Measurements from ENCODE around the gene NIPAL4. TPM values are rescaled to one million over a fixed set of nuclear protein-coding genes. Genes with fewer than 3 reads are reported as not detected.

NIPAL4 gene
- total RNA-seq, 1 experiment from 2014 or later, result not detected

- H3K27ac ChIP-seq (ENCODE audit: insufficient read length, low read depth, low read length), result no peak overlapping the region
- no peak overlapping the region for H3K56ac ChIP-seq (ENCODE audit: insufficient read length, low read depth, low read length)
- Mint-ChIP-seq H3K4me1 (peaks cover 15 to 26% of the 10 kb centered on the region in 2 experiments), H3K27me3 (ENCODE audit: low read depth) (peaks cover 32% of the 10 kb centered on the region), H3K36me3 (ENCODE audit: insufficient read depth in 1 of 3, low read depth in 3 of 3) (no peaks in the 10 kb centered on the region), H3K9me3 (no peaks in the 10 kb centered on the region), H3K27ac (no peak overlapping the region), H3K4me3 (no peak overlapping the region)
- H3K4me2 ChIP-seq (ENCODE audit: insufficient read depth, insufficient read length, low read length), result no peak overlapping the region
- no peak overlapping the region for H4K5ac ChIP-seq (ENCODE audit: insufficient read length, low read depth, low read length)
- H2BK120ac ChIP-seq (ENCODE audit: low read depth, low read length, poor library complexity, severe bottlenecking), result no peak overlapping the region
- H2BK20ac ChIP-seq (ENCODE audit: low read depth, low read length, poor library complexity, severe bottlenecking), result no peak overlapping the region
- no peak for TF ChIP-seq CTCF (conservative IDR thresholded peaks at IDR 0.05)
- no peak overlapping the region for H2AFZ ChIP-seq (ENCODE audit: low read length)
- H4K8ac ChIP-seq (replicated peaks; ENCODE audit: insufficient read length, low read depth, low read length), result no peak overlapping the region
- H3K23ac ChIP-seq (ENCODE audit: insufficient read length, low read depth, low read length), result no peak overlapping the region
- H2BK15ac ChIP-seq (ENCODE audit: low read depth, low read length), result no peak overlapping the region
- H4K91ac ChIP-seq (ENCODE audit: insufficient read length, low read depth, low read length), result no peak overlapping the region
- H3K4me1 ChIP-seq (ENCODE audit: insufficient read depth, low read length), result no peaks in the 10 kb centered on the region; the same call in 1 of the 2 replicates
- H2BK12ac ChIP-seq (ENCODE audit: insufficient read length, low read depth, low read length), result no peak overlapping the region
- H4K20me1 ChIP-seq (ENCODE audit: control insufficient read depth, insufficient read depth, insufficient read length), result no peaks in the 10 kb centered on the region
- no peak overlapping the region for H3T11ph ChIP-seq (ENCODE audit: low read length)
- H3K18ac ChIP-seq (ENCODE audit: insufficient read length, low read depth, low read length), result no peak overlapping the region
- no peak overlapping the region for H2AK5ac ChIP-seq (ENCODE audit: insufficient read length, low read length)
- H3K79me1 ChIP-seq (ENCODE audit: insufficient read depth, low read depth, low read length, poor library complexity, severe bottlenecking), result no peaks in the 10 kb centered on the region
- peaks cover 10% of the 10 kb centered on the region for H3K27me3 ChIP-seq (ENCODE audit: insufficient read depth, low read length)
- H3K4ac ChIP-seq (ENCODE audit: low read depth, low read length), result no peak overlapping the region
- H3K9ac ChIP-seq (ENCODE audit: extremely low read depth, insufficient read length, low read length), result no peak overlapping the region
- H2BK5ac ChIP-seq (ENCODE audit: insufficient read length, low read length), result no peak overlapping the region
- no peak overlapping the region for H3K14ac ChIP-seq (ENCODE audit: insufficient read depth, low read length)
- peak; percentile 20 for DNase-seq
- no CpG with 5 or more reads among the region's 5 CpGs for WGBS (ENCODE audit: extremely low coverage, insufficient read length, low lambda C conversion rate)
- H3K23me2 ChIP-seq (ENCODE audit: insufficient read length, low read depth, low read length, poor library complexity, severe bottlenecking), result peaks cover 3% of the 10 kb centered on the region
- H3K9me3 ChIP-seq (ENCODE audit: control insufficient read depth, low read depth, low read length), result no peaks in the 10 kb centered on the region
- no peaks in the 10 kb centered on the region for H3K79me2 ChIP-seq (ENCODE audit: insufficient read depth, low read length)
These were observed 3.7 kb upstream of the NIPAL4 start for GRCh38 chr5:157456301-157456700.
